ENCODE measurements around the gene DLG1. TPM values are rescaled to one million over a fixed set of nuclear protein-coding genes. Genes with fewer than 3 reads are reported as not detected.

Gene DLG1
- total RNA-seq, 1 experiment from 2014 or later: 89.8 TPM

DNA sequence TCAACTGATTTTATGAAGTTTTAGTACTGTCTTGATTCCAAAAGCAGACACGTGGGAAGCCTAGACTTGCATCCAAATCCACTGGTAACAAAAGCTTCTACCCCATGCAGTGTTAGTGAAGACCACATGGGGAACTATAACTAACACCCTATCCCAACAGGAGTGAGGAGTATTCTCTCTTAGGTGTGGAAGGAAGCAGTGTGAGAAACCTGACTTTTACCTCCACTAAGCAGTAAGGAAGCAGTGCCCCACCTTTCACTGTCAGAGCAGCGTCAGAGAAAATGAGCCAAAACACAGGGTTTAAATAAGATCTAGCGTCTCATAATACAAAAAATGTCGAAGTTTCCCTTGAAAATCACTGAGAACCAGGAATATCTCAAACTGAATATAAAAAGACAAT lies 60.5 kb downstream of the DLG1 start (continued):
- TF ChIP-seq YY1 (IDR thresholded peaks at IDR 0.05; ENCODE audit: extremely low read depth, insufficient replicate concordance, low read depth, low read length): no peak
- TF ChIP-seq EZH2phosphoT487 (IDR thresholded peaks at IDR 0.05; ENCODE audit: borderline replicate concordance): no peak
- TF ChIP-seq ELF1 (IDR thresholded peaks at IDR 0.05; ENCODE audit: borderline replicate concordance, low read depth): no peak
- no peak for TF ChIP-seq ZNF274 (IDR thresholded peaks at IDR 0.05; ENCODE audit: low read depth, low read length)
- no peak for TF ChIP-seq SRF (IDR thresholded peaks at IDR 0.05; ENCODE audit: low read depth)

DNA sequence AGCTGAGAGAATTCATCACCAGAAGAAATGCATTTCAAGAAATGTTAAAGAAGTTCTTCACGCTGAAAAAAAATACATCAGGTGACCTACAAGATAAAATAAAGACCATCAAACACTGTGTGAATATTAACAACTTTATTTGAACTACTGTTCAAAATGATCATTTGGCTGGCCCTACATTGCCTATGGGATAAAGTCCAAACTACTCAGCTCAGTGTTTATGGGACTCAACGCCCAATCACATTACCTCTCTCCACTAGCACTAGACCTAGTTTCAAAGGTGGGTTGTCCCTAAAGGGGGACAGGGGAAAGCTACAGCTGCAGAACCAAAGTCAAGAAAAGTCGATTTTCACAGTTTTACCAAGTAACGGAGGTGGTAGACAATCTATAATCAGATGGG lies 62.0 kb downstream of the DLG1 start:
- Histone ChIP-seq H3K36me3 (ENCODE audit: control insufficient read depth in 1 of 2, insufficient read depth in 2 of 2, low read length in 2 of 2) (no peaks in the 10 kb centered on the region), H3K4me1 (ENCODE audit: control insufficient read depth in 1 of 2, insufficient read depth in 2 of 2, low read length in 2 of 2) (no peaks in the 10 kb centered on the region), H3K9me2 (ENCODE audit: insufficient read depth) (no peaks in the 10 kb centered on the region), H3K9me3 (ENCODE audit: control insufficient read depth in 1 of 2, insufficient read depth in 1 of 2, low read depth in 1 of 2, low read length in 2 of 2) (no peaks in the 10 kb centered on the region), H3K4me3 (replicated peaks in 1 of 2; ENCODE audit: low read depth in 1 of 2, low read length in 2 of 2) (no peak overlapping the region), H3K9ac (ENCODE audit: low read length) (no peak overlapping the region), H3K79me2 (ENCODE audit: insufficient read depth, low read length) (peaks cover 100% of the 10 kb centered on the region), H4K20me1 (ENCODE audit: insufficient read depth) (peaks cover 4% of the 10 kb centered on the region; the same call in 1 of the 2 replicates), H3K4me2 (ENCODE audit: low read length) (no peak overlapping the region), H3K27ac (ENCODE audit: low read depth, low read length) (no peak overlapping the region), H3K27me3 (ENCODE audit: insufficient read depth, low read length) (no peaks in the 10 kb centered on the region), H2AFZ (ENCODE audit: low read depth, low read length, poor library complexity, severe bottlenecking) (no peak overlapping the region)
- TF ChIP-seq YY1 (IDR thresholded peaks at IDR 0.05; ENCODE audit: extremely low read depth, insufficient replicate concordance, low read depth, low read length) (no peak), POLR2AphosphoS5 (IDR thresholded peaks at IDR 0.05; ENCODE audit: low read depth, low read length) (no peak), ATF3 (IDR thresholded peaks at IDR 0.05) (no peak), JUND (IDR thresholded peaks at IDR 0.05) (no peak), EZH2 (IDR thresholded peaks at IDR 0.05) (no peak), CBX3 (IDR thresholded peaks at IDR 0.05; ENCODE audit: low read depth) (no peak), SRF (IDR thresholded peaks at IDR 0.05; ENCODE audit: low read depth) (no peak), RAD21 (IDR thresholded peaks at IDR 0.05; ENCODE audit: low read depth) (no peak), TCF7L2 (IDR thresholded peaks at IDR 0.05; ENCODE audit: borderline replicate concordance, extremely low read depth, insufficient read depth, insufficient read length) (no peak), EZH2phosphoT487 (IDR thresholded peaks at IDR 0.05; ENCODE audit: borderline replicate concordance) (no peak), SP1 (IDR thresholded peaks at IDR 0.05; ENCODE audit: low read depth) (no peak), CEBPB (IDR thresholded peaks at IDR 0.05; ENCODE audit: low read depth) (no peak), ZFX (IDR thresholded peaks at IDR 0.05) (no peak)
- ChIA-PET RAD21 (ENCODE audit: low non-redundant PET in 1 of 2, low total read pairs in 2 of 2, uncharacterized antibody in 2 of 2, unreplicated experiment in 2 of 2) (no interaction called here), POLR2A (no interaction called here), CTCF (no interaction called here)
- ATAC-seq: no peak
- no TSS peak for BruUV-seq (replicated peaks)
- intact Hi-C loops (cut with micrococcal nuclease): no loop called here
- no peak for DNase-seq (ENCODE audit: low read depth, low spot score)

Data from HCT116 (cell line).